GM04504 (cell line): ENCODE measurements around the gene RSPH3.
"Not testable (repeated sequence)": the region's sequence is repeated elsewhere in the genome, so short reads cannot be mapped to it uniquely, and the experiment has no call there.

Source experiments
- DNase-seq: peaks from one replicate; pipeline ENCODE4 v3.0.0-alpha.2; 2012; ENCODE audit warnings: low read depth

RSPH3 gene

DNA sequence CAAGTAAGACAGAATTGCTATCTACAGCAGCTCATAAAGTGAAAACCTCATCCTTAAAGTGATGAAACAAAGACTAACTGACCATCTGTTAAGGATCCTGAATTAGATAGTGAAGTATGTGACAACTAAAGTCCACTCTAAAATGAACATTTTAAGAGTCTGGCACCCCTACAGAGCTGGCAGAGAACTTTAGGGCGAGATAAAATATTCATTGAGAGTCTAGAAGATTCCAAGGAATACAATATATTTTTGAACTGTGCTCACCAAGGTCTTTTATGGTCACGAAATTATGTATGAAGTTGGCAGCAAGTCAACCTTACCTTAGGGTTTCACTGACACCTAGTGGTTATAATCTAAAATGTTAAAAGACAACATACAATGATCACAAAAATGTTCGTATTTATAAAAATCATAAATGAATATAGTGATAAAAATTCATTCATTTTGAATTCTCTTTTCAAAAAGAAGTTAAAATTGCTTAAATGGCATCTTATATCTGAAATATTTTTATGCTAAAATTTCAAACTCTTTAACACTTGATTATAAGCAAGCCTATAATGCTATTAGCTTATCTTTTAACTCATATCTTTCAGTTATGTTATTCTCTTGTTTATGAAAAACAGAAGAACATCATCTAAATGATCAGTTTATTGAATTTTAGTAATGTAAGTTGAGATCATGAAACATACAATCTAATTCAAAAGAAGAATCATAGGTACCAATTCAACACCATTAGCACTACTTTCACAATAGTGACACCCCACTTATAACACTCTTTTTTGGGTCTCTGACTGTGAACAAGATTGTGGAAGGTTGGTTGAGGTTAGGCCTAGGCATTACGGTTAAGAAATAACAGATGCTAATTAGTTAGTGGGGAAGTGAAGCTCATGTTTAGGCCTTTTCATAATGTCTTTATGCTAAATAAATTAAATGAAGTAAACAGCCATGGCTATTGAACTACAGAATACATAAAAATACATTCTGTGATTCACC lies 27.5 kb downstream of the RSPH3 start:
- peak; percentile 31 for DNase-seq

GRCh38 chr6:158970640-158971275 lies 29.2 kb downstream of the RSPH3 start:
- no peak for DNase-seq

DNA sequence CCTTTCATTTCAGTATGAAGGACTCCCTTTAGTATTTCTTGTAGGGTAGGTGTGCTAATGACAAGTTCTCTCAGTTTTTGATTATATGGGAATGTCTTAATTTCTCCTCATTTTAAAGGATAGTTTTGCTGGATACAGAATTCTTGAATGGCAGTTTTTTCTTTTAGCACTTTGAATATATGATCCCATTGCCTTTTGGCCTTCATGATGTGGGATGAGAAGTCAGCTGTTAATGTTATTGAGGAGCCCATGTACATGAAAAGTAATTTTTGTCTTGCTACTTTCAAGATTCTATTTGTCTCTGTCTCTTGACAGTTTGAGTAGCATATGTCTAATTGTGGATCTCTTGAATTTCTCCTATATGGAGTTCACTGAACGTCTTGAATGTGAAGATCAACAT lies 30.9 kb downstream of the RSPH3 start:
- no peak for DNase-seq

DNA sequence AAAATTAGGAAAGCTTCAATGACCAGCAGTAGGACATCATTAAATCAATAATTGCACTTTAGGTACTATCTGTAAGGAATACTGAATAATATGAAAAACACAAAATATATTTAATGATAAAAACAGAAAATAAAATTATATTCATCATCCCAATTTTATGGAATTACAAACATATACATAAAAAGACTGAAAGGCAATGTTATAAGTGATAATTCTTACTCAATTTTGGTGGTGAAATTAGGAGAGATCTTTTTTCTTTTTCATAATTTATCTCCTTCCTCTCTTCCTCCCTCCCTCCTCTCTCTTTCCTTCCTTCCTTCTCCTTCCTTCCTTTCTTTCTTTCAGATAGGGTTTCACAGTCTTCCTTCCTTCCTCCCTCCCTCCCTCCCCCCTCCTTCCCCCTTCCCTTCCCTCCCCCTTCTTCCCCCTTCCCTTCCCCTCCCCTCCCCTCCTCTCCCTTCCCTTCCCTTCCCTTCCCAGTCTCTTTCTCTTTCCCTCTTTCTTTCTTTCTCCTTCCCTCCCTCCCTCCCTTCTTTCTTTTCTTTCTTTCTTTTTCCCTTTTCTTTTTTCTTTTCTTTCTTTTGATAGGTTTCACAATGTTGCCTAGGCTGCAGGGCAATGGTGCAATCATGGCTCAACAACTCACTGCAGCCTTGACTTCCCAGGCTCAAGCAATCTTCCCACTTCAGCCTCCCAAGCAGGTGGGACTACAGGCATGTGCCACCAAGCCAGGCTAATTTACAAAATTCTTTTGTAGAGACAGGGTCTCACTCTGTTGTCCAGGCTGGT lies 36.8 kb downstream of the RSPH3 start:
- no peak for DNase-seq

GRCh38 chr6:158962371-158962770 lies 37.6 kb downstream of the RSPH3 start:
- peak; percentile 32 for DNase-seq

DNA sequence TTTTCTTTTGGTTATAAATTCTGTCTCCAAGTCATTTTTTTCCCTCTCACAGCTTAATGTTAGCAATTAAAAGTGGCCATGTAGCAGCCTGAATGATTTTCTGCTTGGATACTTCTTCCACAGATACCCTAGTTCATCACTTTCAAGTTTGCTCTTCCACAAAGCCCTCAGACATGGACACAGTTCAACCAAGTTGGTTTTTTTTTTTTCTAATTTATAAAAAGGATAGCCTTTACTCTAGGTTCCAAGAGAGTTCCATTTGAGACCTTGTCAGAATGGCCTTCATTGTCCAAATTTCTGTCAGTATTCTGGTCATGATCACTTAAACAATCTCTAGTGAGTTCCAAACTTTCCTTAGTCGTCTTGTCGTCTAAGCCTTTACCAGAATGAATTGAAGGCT lies 40.0 kb downstream of the RSPH3 start:
- no peak for DNase-seq

DNA sequence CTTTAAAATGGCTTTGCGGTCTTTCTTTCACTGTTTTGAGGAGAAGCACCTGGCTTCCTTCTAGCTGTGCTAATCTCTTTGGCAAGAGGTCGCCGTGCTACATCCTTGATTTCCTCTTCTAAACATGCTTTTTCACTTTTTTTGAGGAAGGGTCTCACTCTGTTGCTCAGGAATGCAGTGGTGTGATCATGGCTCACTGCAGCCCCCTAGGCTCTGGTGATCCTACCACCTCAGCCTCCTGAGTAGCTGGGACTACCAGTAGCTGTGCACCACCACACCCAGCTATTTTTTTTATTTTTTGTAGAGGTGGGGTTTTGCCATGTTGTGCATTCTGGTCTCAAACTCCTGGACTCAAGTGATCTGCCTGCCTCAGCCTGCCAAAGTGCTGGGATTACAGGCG lies 40.5 kb downstream of the RSPH3 start:
- no peak for DNase-seq

DNA sequence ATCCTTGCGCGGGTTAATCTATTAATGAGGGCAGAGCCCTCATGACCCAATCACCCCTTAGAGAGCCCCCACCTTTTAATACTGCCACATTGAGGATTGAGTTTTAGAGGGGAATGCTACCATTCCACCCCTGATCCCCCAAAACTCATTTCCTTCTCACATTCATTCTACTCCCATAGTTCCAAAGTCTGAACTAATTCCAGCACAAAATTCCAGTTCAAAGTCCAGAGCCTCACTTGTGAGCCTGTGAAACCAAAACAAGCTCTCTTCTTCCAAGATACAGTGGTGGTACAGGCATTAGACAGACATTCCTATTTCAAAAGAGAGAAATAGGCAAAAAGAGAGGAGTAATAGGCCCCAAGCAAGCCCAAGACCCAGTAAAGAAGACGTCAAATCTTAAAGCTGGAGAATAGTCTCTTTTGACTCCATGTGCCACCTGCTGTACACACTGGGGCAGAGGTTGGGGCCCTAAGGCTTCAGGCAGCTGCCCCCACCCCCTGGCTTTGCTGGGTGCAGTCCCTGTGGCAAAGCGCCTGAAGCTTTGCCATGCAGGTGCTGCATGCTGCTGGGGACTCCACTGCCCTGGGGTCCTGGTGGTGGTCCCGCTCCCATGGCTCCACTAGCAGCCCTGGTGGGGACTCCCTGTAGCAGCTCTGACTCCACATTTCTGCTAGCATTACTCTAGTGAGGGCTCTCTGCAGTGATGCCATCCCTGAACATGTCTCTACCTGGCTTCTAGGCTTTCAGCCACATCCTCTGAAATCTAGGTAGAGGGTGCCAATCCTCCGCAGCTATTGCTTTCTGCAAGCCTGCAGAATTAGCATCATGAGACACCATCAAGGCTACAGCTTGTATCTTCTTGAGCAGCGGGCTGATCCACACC lies 41.3 kb downstream of the RSPH3 start:
- no peak for DNase-seq

GRCh38 chr6:158955255-158955654 lies 44.7 kb downstream of the RSPH3 start:
- DNase-seq = no peak

DNA sequence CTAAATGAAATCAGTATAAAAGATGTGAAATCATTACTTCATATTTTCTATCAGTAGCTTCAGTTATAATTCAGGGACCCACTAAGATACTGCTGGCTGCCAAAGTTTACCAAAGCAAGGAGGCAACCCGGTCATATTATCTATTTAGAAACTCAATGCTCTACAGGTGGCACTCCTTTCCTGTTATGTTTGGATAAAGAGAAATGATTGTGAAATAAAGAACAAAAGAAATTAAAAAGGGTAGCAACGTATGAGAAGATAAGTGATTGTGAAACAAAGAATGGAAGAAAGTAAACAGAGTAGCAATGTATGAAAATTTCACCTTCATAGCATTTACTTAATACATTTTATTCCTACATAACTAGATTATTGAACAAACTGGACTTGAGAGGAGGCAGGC lies 45.2 kb downstream of the RSPH3 start:
- no peak for DNase-seq

GRCh38 chr6:158952011-158952410 lies 48.0 kb downstream of the RSPH3 start:
- not testable (repeated sequence) for DNase-seq

- not testable (repeated sequence) for DNase-seq
Measured at GRCh38 chr6:158951565-158951964, 48.4 kb downstream of the RSPH3 start.

- no peak for DNase-seq
Measured at GRCh38 chr6:158947284-158947683, 52.7 kb downstream of the RSPH3 start.

- DNase-seq = no peak
Measured at GRCh38 chr6:158943380-158944032, 56.5 kb downstream of the RSPH3 start.

- no peak for DNase-seq
Measured at GRCh38 chr6:158942349-158942748, 57.7 kb downstream of the RSPH3 start.

GRCh38 chr6:158941246-158941645 lies 58.8 kb downstream of the RSPH3 start:
- no peak for DNase-seq

DNA sequence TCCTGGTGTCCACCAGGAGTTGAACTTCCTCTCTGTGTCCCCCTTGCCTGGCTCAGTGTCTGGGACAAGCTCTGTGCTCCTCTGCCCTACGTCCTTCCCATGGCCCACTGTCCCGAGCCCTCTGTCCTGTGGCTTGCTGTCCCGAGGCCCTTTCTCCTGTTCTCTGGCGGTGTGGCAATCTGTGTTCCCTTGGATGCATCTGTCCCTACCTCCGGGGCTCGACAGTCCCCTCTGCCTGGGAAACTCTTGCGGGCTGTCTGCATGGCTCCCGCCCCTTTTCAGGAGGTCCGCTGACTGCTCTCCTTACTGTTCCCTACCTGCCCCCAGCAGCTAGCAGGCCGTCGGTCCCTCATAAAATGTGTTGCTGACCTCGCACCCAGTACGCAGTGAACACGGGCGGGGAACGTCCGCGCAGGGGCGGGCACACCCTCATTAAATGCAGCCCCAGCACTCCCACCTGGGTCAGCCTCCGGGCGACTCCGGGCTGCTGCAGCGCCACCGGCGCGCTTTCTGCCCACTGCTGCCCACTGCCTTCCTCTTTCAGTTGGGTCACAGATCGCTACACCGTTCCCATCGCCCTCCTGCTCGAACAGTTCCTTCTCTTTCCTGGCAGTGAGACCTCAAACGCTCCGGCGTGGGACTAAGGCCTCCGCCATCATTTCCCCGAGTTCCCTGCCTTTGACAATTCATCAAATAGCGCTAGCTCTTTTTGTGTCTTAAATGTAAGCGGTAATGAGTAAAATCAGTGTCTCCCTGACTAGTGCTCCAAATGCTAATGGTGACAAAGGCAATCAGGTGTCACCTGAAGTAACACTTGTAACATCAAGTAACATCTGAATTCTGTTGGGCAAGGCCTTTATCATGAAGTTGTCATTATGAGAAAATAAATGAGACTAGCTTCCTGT lies 60.5 kb downstream of the RSPH3 start:
- no peak for DNase-seq

DNA sequence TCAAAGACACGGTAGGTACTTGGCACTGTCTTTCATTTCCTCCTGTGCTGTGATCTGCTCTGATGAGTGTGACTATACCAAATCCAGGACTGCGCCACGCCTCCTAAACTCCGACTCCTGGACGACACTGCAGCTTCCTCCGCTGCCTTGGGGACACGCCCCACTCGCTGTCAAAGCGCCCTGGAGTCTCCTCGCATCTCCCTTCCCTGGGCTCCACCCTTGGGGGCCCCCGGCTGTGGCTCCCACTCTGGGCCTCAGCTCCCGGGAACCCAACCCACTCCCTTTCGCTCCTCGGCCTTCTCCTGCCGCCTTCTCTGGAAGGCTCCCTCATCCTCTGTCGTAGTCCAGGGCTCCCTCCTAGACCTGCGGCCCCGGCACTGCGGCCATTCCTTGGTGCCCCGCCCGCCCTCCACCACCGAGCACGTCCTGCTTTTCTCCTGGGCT lies 61.2 kb downstream of the RSPH3 start:
- no peak for DNase-seq

DNA sequence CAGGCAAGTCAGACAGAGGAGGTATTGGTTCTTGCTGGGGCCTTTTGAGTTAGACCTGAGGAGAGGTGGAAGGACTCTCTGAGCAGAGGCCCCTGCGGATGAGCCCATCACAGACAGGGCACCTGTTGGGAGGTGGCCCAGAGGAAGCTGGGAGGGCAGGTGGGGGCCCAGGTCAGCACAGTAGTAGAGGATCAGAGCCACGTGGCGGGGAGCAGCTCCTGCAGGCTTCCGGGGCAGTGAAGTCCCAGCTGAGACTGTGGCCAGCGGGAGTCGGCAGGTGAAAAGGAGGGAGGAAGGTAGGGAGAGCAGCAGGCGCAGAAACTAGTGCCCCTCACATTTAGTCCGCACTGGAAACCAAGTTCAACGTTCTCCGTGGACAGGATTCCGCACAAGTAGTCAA lies 61.8 kb downstream of the RSPH3 start:
- DNase-seq = no peak

- DNase-seq = no peak
Measured at GRCh38 chr6:158934157-158934556, 65.8 kb downstream of the RSPH3 start.
